Stomach (tissue), 9 donors: Measurements from ENCODE around the gene SYCE3. TPM values are rescaled to one million over a fixed set of nuclear protein-coding genes. Genes with fewer than 3 reads are reported as not detected.

ENCODE experiments used
- DNase-seq, 2 donors: peaks; one replicate each; pipeline versions ENCODE4 v3.0.0 to v3.0.0-alpha.2; 2013 to 2019
- H3K27ac ChIP-seq, 5 donors: fragments of 200-600 bp in 4 of 5; sonication (generic) in 4 of 5; one replicate each; pipeline ENCODE4 v1.5.1; 2013 to 2019; ENCODE audit warnings: mild to moderate bottlenecking in 1 of 5, moderate library complexity in 1 of 5
- H3K27me3 ChIP-seq, 3 donors: fragments of 200-600 bp; sonication (generic); one replicate each; pipeline ENCODE4 v1.5.1; 2017 to 2019; ENCODE audit warnings: mixed run types in 1 of 3
- H3K36me3 ChIP-seq, 4 donors: fragments of 200-600 bp; sonication (generic); 1 replicate in 3 of 4; 2 replicates in 1 of 4; pipeline ENCODE4 v1.5.1; 2016 to 2019
- H3K4me1 ChIP-seq, 4 donors: fragments of 200-600 bp; sonication (generic); one replicate each; pipeline ENCODE4 v1.5.1; 2016 to 2019
- H3K4me3 ChIP-seq, 4 donors: fragments of 200-600 bp; sonication (generic) in 3 of 4; one replicate each; pipeline ENCODE4 v1.5.1; 2016 to 2019; ENCODE audit warnings: mild to moderate bottlenecking in 1 of 4
- H3K9me3 ChIP-seq, 4 donors: fragments of 200-600 bp; sonication (generic); one replicate each; pipeline ENCODE4 v1.5.1; 2016 to 2019
- CTCF ChIP-seq, 7 experiments: fragments of 450-650 bp in 4 of 7; fragments of 200-600 bp in 3 of 7; sonication (generic) in 3 of 7; IDR thresholded peaks; one replicate each; pipeline ENCODE4 v1.5.1; 2016 to 2019; ENCODE audit warnings: antibody characterized with exemption in 7 of 7, control low read depth in 2 of 7, mild to moderate bottlenecking in 1 of 7
- EP300 ChIP-seq: sonication (generic); formaldehyde crosslinking; IDR thresholded peaks from one replicate; pipeline ENCODE4 v1.6.1; 2017; ENCODE audit warnings: antibody characterized with exemption
- POLR2A ChIP-seq, 4 donors: fragments of 450-650 bp; IDR thresholded peaks; one replicate each; pipeline ENCODE4 v1.6.1; 2016; ENCODE audit warnings: antibody characterized with exemption in 4 of 4, control low read depth in 2 of 4, mild to moderate bottlenecking in 1 of 4, moderate library complexity in 1 of 4
- POLR2AphosphoS5 ChIP-seq, 3 donors: sonication (generic); formaldehyde crosslinking; IDR thresholded peaks; one replicate each; pipeline ENCODE4 v1.6.1; 2016; ENCODE audit warnings: antibody characterized with exemption in 3 of 3
- WGBS, 5 donors: extraction: QIAGEN DNeasy Blood & Tissue Kit in 3 of 5; methylation state at CpG; one replicate each; pipeline versions ENCODE4 v1.1.5 to v1.1.7; 2013 to 2018; 5-methylcytosine and 5-hydroxymethylcytosine counted together
- intact Hi-C: fragments of 100-400 bp; cut with DNase I; formaldehyde crosslinking; loops from one replicate; pipeline ENCODE4 v1.15.1; 2023; ENCODE audit warnings: low total_unique reads
- polyA plus RNA-seq, 3 donors: library from polyadenylated mRNA; stranded (reverse); fragments of 200-250 nt; gene quantifications; one replicate each; pipeline ENCODE4 v1.2.3, GENCODE V29; 2013
- total RNA-seq, 5 donors: library from RNA; depleted of rRNA; stranded (reverse); fragments of >200 nt; gene quantifications; one replicate each; pipeline versions ENCODE4 v1.1.0 to v1.2.3, GENCODE V29; 2014 to 2016
- donor health status: healthy with polysubstance abuse.
- donor health status: Bipolar disorder and iron deficiency.
- donor health status: healthy.

Gene SYCE3
- total and polyA plus RNA-seq, 8 donors: 0.80 to 1.9 TPM; not detected in 6

GRCh38 chr22:50502096-50502495 is 60.6 kb downstream of the SYCE3 start:
- Histone ChIP-seq H3K4me3 (no peak overlapping the region), H3K9me3 (no peaks in the 10 kb centered on the region), H3K36me3 (peaks cover 27 to 40% (median 39%) of the 10 kb centered on the region in 4 donors), H3K27me3 (peaks cover 0 to 3% (median 0%) of the 10 kb centered on the region in 3 donors), H3K27ac (no peak overlapping the region), H3K4me1 (peaks cover 11 to 33% (median 26%) of the 10 kb centered on the region in 4 donors)
- WGBS, 5 donors: 78 to 93% (median 80%) methylated on average over 6 of the region's 6 CpGs
- DNase-seq: no peak
- TF ChIP-seq POLR2A (IDR thresholded peaks at IDR 0.05) (no peak), CTCF (IDR thresholded peaks at IDR 0.05) (no peak), EP300 (no peak), POLR2AphosphoS5 (IDR thresholded peaks at IDR 0.05) (no peak)
- intact Hi-C loops: loop anchor here (10.0 kb wide), 1 partner anchor 247 kb away; the partner anchor contains the start of gene HDAC10

Other genes with a start within 250 kb of the SYCE3 start
- 10 to 100 TPM in 2 of 5 donors, 1 to 10 TPM in 3; 2.2 to 13.4 (median 2.5) TPM for gene DENND6B, start 235.9 kb downstream of the SYCE3 start, total RNA-seq
- 1 to 10 TPM; 2.0 to 7.6 (median 5.5) TPM for gene DENND6B, start 235.9 kb downstream of the SYCE3 start, polyA plus RNA-seq
- gene PPP6R2, start 219.6 kb downstream of the SYCE3 start, total RNA-seq: 100 to 1,000 TPM in 3 of 5 donors, 10 to 100 TPM in 2; 54.9 to 243 (median 151) TPM
- 10 to 100 TPM; 24.4 to 36.5 (median 28.7) TPM for gene PPP6R2, start 219.6 kb downstream of the SYCE3 start, polyA plus RNA-seq
- gene SBF1, start 87.9 kb downstream of the SYCE3 start, total RNA-seq: 100 to 1,000 TPM in 1 of 5 donors, 10 to 100 TPM in 4; 34.9 to 122 (median 65.2) TPM
- 10 to 100 TPM in 2 of 3 donors, 1 to 10 TPM in 1; 9.6 to 42.3 (median 25.0) TPM for gene SBF1, start 87.9 kb downstream of the SYCE3 start, polyA plus RNA-seq
- gene ADM2, start 81.4 kb downstream of the SYCE3 start, total RNA-seq: 1 to 10 TPM in 1 of 5 donors, under 1 TPM in 1, not detected in 3; 0.37 to 1.3 TPM
- 1 to 10 TPM; 1.5 to 3.7 (median 1.6) TPM for gene ADM2, start 81.4 kb downstream of the SYCE3 start, polyA plus RNA-seq
- not detected for gene MIOX, start 76.1 kb downstream of the SYCE3 start, total RNA-seq
- under 1 TPM in 1 of 3 donors, not detected in 2; 0.40 TPM for gene MIOX, start 76.1 kb downstream of the SYCE3 start, polyA plus RNA-seq
- 100 to 1,000 TPM in 1 of 5 donors, 10 to 100 TPM in 4; 11.9 to 212 (median 58.5) TPM for gene LMF2, start 55.2 kb downstream of the SYCE3 start, total RNA-seq
- gene LMF2, start 55.2 kb downstream of the SYCE3 start, polyA plus RNA-seq: 10 to 100 TPM; 13.1 to 73.4 (median 25.6) TPM
- 10 to 100 TPM; 12.9 to 34.8 (median 23.2) TPM for gene NCAPH2, start 54.7 kb downstream of the SYCE3 start, total RNA-seq
- gene NCAPH2, start 54.7 kb downstream of the SYCE3 start, polyA plus RNA-seq: 10 to 100 TPM; 34.5 to 47.9 (median 38.4) TPM
- not detected for gene SCO2, start 37.3 kb downstream of the SYCE3 start, total RNA-seq
- 1 to 10 TPM in 2 of 3 donors, under 1 TPM in 1; 0.92 to 7.5 (median 1.9) TPM for gene SCO2, start 37.3 kb downstream of the SYCE3 start, polyA plus RNA-seq
- gene TYMP, start 32.9 kb downstream of the SYCE3 start, total RNA-seq: 100 to 1,000 TPM in 2 of 5 donors, 10 to 100 TPM in 3; 14.3 to 146 (median 78.8) TPM
- 100 to 1,000 TPM in 1 of 3 donors, 10 to 100 TPM in 2; 46.3 to 162 (median 61.6) TPM for gene TYMP, start 32.9 kb downstream of the SYCE3 start, polyA plus RNA-seq
- gene KLHDC7B, start 17.0 kb downstream of the SYCE3 start, total RNA-seq: not detected
- gene KLHDC7B, start 17.0 kb downstream of the SYCE3 start, polyA plus RNA-seq: under 1 TPM in 2 of 3 donors, not detected in 1; 0.25 to 0.46 TPM
- gene CPT1B, start 15.5 kb upstream of the SYCE3 start, total RNA-seq: 100 to 1,000 TPM in 2 of 5 donors, 10 to 100 TPM in 1, 1 to 10 TPM in 2; 6.6 to 164 (median 54.5) TPM
- gene CPT1B, start 15.5 kb upstream of the SYCE3 start, polyA plus RNA-seq: 10 to 100 TPM in 2 of 3 donors, 1 to 10 TPM in 1; 9.8 to 31.8 (median 10.1) TPM
- 100 to 1,000 TPM in 2 of 5 donors, 10 to 100 TPM in 3; 31.9 to 283 (median 81.2) TPM for gene CHKB, start 19.9 kb upstream of the SYCE3 start, total RNA-seq
- 100 to 1,000 TPM; 107 to 152 (median 129) TPM for gene CHKB, start 19.9 kb upstream of the SYCE3 start, polyA plus RNA-seq
- 1 to 10 TPM in 2 of 5 donors, under 1 TPM in 3; 0.43 to 5.8 (median 0.89) TPM for gene MAPK8IP2, start 37.9 kb upstream of the SYCE3 start, total RNA-seq
- gene MAPK8IP2, start 37.9 kb upstream of the SYCE3 start, polyA plus RNA-seq: 1 to 10 TPM in 1 of 3 donors, under 1 TPM in 2; 0.61 to 1.6 (median 0.81) TPM
- gene ARSA, start 65.2 kb upstream of the SYCE3 start, total RNA-seq: 10 to 100 TPM in 4 of 5 donors, 1 to 10 TPM in 1; 7.7 to 88.1 (median 46.8) TPM
- gene ARSA, start 65.2 kb upstream of the SYCE3 start, polyA plus RNA-seq: 10 to 100 TPM; 27.0 to 45.7 (median 41.2) TPM
- gene SHANK3, start 109.9 kb upstream of the SYCE3 start, total RNA-seq: 10 to 100 TPM in 2 of 5 donors, 1 to 10 TPM in 3; 2.5 to 31.2 (median 7.6) TPM
- gene SHANK3, start 109.9 kb upstream of the SYCE3 start, polyA plus RNA-seq: 1 to 10 TPM; 3.2 to 5.4 (median 3.4) TPM
- under 1 TPM in 1 of 5 donors, not detected in 4; 0.37 TPM for gene ACR, start 175.3 kb upstream of the SYCE3 start, total RNA-seq
- under 1 TPM in 2 of 3 donors, not detected in 1; 0.19 to 0.23 TPM for gene ACR, start 175.3 kb upstream of the SYCE3 start, polyA plus RNA-seq
- gene RABL2B, start 220.7 kb upstream of the SYCE3 start, total RNA-seq: 10 to 100 TPM in 3 of 5 donors, 1 to 10 TPM in 2; 6.6 to 18.1 (median 11.3) TPM
- 10 to 100 TPM; 13.1 to 15.6 (median 13.5) TPM for gene RABL2B, start 220.7 kb upstream of the SYCE3 start, polyA plus RNA-seq